Measurements from ENCODE around the gene UBE2J2.

The UBE2J2 gene

DNA sequence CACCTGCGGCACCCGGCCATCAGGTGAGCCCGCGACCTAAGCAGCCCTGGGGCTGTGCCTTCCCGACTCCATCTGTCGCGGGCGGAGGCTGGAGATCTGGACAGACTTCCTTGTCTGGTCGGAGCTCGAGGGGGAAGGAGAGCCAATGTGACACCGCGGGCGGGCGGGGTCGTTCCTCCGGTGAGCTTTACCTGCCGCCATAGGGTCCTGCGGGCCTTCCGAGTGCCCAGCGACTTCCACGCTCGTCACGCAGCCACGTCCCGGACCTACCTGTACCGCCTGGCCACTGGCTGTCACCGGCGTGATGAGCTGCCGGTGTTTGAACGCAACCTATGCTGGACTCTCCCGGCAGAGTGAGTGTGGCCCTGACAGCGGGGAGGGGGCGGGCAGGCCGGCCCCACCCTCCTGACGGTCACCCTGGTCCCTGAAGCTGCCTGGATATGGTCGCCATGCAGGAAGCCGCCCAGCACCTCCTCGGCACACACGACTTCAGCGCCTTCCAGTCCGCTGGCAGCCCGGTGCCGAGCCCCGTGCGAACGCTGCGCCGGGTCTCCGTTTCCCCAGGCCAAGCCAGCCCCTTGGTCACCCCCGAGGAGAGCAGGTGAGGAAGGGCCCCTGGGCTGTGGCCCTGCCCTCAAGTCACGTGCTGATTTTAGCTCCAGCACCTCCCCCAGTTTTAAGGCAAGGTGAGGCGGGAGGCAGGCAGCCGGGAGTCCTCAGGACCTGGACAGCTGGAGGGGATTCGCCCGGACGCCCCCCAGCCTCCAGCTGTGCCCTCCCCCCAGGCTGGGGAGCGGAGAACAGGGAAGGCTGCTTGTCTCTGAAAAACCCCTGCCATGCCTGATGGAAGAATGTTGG, 35.8 kb upstream of the UBE2J2 start:
- no peak for DNase-seq (ENCODE audit: low read depth)

DNA sequence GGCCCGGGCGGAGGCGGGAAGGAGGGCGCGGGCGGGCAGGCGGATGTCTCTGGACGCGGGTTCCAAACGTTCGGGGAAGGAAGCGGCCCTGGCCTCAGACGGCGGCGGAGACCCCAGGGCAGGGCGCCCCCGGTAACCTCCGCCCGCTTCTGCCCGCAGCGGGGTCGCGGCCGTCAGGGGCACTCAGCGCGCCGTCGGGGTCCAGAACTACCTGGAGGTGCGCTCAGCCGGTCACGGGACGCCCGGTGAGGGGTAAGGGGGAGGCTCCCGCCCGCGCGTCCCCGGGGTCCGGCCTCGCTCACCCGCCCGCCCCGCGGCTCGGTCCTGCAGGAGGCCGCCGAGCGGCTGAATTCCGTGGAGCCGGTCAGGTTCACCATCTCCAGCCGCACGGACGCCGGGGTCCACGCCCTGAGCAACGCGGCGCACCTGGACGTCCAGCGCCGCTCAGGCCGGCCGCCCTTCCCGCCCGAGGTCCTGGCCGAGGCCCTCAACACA, 35.1 kb upstream of the UBE2J2 start:
- DNase-seq (ENCODE audit: low read depth) = no peak

DNA sequence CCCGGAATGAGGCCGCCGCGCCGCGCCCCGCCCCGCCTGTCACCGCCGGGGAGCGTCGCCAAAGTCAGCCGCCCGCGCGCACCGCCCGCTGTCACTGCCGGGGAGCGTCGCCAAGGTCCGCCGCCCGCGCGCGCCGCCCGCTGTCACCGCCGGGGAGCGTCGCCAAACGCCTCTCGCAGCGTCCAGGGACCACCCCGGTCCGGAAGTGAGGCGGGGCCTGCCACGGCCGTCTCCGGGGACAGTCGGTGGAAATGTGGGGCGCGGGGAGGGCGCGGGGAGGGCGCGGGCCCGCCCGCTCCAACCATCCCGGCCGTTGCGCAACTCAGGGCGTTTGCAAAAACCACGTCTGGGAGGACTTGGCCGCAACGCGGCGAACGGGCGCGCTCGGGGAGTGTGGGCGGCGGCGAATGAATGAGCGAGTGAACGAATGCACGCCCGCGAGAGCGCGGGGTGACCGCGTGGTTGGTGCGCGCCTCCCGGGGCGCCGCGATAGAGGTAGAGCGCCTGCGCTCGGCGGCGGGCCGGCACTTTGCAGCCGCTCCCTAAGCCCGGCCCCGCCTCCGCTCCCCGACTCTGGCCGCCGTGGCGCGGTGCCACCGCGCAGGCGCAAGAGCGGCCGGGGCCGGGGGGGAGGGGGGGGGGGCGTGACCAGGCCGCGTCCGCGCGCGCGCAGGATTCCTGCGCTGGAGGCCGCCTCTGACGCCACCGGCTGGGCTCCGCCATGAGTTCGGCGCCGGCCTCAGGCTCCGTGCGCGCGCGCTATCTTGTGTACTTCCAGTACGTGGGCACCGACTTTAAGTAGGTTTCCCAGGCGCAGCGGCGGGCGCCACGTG, 34.5 kb upstream of the UBE2J2 start, which contains the start of the genes ACAP3 and PUSL1:
Gene ACAP3 (minus strand): TSS at position 8 of the 833 bp plus-strand sequence. CDS start 115 bp downstream, outside the sequence.
Gene PUSL1 (plus strand): TSS at position 675 of the 833 bp plus-strand sequence. CDS start 47 bp downstream, at position 722.
- DNase-seq (ENCODE audit: low read depth) = peak; percentile 84

DNA sequence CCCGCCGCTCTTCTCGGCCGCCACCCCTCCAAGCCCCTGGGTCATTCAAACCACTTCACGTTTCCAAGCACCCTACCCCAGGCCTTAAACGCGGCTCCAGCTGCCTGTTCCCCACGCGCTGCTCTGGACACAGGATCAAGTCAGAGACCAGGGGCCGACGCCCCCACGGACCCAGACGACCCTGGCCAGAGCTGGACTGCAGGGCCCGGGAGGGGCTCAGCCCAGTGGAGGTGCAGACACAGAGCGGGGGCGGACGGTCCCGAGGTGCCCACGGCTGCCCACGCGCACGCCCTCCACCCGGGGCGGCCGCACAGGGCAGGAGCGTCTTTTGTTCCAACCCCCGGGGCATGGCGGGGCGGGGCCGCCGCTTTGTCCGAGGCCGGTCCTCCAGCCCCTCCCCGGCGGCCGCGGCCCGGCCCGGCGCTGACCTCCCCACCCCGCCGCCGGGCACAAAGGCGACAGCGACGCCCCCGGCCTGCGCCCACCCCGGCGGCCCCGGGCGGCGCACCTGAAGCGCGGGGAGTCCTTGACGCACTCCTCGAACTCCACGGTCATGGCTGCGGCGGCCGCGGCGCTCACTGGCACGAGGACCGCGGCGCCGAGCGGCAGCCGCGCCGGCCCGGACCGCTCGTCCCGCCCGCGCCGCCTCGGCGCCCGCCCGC, 33.7 kb upstream of the UBE2J2 start:
- no peak for DNase-seq (ENCODE audit: low read depth)

DNA sequence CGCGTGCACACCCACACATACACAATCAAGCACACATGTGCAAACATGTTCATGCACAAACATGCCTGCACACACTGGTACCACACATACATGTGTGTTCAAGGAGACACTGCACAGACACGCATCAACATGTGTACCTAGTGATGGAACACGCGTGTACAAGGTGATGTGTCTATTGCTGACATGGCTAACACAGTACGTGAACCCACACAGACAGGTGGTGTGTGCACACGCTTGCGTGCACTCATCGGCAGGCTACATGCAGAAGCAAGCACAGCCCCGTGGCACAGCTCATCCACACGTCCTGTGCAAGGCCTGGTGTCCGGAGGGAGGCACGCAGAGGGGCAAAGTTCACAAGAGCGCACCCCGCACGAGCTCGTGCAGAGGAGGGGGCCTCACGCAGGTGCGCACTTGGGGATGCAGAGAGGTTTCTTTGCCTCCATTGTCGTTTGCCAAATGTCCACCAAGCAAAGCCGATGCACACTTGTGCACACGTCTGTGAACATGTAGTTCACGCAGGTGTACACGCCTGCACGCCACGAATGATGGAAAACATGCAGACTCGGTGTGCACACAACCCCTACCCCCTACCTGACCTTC, 33.1 kb upstream of the UBE2J2 start:
- no peak for DNase-seq (ENCODE audit: low read depth)

DNA sequence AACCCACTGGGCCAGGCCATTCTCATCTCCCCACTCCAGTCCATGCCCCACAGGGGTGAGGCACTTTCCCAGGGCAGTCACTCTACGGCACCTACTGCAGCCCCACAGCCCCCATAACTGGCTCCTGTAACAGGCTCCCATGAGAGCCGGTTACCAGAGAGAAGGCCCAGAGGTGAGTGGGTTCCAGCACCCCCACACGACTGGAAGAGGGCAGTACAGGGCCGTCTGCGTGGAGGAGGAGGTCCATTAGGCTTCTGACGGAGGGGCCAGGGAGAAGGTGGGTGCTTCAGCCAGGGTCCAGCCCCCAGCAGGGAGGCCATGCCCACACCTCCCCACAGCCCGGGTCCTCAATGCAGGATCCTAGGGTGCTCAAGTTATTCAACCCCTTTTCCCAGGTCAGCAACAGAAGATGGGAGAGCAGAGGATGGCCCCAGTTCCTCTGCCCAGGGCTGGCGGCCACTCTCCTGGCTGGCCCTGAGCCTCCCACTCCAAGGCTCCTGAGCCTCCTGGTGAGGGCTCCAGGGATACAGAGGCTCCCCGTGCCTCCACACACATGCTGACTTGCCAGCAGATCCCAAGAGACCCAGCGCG, 32.5 kb upstream of the UBE2J2 start:
- no peak for DNase-seq (ENCODE audit: low read depth)

DNA sequence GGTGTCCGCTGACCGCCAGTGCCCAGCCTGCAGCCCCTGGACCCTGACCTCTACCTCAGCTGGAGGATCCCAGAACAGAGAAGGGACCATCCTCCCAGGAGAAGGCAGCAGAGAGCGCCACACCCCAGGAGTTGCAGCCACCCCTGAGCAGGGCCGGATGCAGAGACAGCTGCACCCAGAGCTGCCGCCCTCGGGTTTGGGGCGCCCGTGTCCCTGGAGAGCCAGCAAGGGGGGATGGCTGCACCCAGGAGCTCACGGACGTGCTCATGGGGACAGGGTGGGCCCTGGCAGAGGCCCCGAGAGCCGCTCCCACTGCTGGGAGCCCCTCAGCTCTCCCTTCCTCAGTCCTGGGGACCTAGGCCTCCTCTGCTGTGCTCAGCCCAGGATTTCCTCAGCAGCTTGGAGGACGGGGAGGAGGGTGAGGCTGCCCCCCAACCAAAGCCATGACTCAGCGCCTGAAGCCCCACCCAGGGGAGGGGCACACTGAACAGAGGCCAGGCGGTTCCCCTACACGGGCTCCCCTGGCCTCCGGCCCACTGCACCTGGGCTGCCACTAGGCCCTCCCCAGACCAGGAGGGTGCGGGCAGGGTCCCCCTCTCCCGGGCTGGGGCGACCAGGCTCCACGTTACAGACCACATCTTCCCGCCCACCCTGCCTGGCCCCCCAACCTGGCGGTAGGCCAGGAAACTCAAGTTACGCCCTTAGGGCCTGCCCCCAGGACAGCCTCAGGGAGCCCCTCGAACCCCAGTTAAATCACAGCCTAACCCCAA, 31.8 kb upstream of the UBE2J2 start:
- peak; percentile 58 for DNase-seq (ENCODE audit: low read depth)

DNA sequence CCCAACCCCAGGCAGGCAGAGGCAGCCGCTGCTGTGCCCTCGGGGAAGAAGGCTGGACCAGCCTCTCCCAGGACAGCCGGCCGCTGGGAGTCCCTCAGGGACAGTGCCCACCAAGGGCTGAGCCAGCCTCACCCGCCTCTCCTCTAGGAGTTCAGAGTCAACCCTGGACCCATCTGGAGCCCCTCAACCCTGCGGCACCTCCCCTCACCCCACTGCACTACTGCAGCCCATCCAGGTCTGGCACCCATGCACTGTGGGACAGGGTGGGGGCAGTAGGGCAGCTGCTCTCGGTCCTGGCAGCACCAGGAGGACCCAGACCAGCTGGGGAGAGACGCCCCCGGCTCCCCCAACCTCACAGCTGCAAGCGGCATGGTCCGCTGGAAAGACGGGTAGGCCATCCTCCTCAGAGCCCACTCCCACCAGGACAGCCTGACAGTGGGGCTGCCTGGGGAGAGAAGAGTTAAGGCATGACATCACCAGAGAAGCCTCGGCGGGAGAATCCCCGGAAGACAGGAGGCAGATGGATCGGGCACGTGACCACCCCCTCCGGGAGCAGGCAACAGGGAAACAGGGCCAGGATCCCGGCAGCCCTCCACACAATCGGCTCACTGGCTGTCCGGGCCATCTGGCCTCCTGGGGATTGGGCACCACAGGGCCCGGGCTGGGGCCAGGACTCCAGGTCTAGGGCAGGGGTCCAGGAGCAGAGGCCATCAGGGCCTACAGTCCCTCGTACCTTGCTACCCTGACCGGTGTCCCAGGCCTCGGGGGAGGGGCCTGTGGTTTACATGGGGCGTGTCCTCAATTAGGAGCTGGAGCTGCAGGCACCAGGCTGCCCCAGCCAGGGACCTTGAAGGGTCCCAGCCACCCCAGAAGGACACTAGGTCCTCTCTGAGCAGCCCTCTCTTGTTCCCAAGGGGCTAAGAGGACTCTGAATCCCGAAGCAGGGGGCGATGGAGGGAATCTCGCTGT, 31.0 kb upstream of the UBE2J2 start:
- peak; percentile 65 for DNase-seq (ENCODE audit: low read depth)

DNA sequence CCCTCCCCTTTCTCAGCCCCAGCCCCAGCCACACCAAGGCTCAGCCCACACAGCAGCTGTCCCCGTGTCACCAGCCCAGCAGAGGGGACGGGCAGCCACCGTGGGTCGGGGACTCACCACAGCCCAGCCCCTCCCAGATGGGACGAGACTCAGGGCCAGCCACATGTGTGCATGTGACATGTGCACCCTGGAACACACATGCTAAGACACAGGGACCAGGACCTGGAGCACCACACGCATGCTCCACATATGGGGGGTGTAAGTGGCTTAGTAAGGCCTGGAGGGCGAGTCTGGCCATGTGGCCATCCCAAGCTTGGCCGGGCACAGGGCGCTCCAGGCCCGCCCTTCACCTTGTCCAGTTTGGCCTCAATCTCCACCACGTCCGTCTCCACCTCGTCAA, 30.1 kb upstream of the UBE2J2 start:
- no peak for DNase-seq (ENCODE audit: low read depth)

DNA sequence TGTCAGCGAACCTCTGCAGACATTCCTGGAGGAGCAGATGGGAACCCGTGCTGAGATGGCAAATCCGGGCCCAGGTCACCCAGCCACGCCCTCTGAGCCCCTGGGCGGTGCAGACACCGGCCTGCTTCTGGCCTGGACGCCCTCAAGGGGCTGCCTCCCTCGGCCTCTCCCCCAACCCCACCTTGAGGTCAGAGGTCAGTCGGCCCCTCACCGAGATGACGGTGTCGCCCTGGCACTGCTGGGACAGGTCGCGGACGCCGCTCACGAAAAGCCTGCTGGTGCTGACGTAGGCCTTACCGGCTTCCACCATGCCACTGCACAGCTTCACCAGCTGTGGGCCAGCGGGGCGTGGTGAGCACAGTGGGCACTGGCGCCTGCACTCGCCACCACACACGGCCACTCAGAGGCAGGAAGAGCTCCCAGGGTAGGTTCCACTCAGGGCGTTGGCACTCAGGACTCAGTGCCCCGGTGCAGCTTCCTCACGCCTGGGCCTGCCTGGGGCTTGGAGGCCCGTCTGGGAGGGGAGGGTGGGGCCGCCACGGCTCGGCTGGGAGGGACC, 29.4 kb upstream of the UBE2J2 start:
- DNase-seq (ENCODE audit: low read depth) = no peak

DNA sequence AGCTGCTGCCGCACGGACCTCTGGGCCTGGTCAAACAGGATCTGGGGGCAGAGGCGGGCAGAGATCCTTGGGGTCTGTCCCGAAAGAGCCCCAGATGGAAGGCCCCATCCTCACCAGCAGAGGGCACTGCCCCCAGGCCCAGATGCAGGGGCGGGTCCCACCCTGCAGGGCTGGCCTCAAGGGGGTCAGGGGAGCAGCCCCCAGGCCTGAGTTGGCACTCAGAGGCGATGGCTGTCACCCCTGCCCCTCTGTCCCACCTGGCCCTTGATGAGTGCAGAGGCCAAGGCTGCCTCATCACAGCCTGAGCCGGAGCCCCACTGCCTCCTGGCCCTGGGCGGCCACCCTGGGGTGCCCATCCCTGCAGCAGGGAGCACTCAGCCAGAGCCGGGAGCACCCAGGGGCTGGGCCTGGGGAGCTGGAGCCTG, 28.4 kb upstream of the UBE2J2 start:
- no peak for DNase-seq (ENCODE audit: low read depth)

DNA sequence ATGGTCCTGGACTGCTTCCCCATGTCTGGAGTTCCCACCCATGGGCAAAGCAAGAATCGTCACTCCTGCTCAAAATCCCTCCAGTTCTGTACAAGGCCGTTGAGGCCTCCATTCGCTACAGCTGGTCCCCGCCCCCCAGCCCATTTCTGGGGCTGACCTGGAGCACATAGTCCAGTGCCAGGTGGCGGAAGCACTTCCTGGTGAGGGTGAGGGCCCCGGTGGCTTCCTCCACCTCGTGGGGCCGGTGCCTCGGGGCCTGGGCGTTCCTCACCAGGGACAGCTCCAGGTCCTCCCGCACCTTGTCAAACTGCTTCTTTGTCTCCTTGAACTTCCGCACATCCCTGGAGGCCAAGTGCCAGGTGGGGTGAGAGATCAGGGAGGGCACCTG, 26.7 kb upstream of the UBE2J2 start:
- DNase-seq (ENCODE audit: low read depth) = no peak

DNA sequence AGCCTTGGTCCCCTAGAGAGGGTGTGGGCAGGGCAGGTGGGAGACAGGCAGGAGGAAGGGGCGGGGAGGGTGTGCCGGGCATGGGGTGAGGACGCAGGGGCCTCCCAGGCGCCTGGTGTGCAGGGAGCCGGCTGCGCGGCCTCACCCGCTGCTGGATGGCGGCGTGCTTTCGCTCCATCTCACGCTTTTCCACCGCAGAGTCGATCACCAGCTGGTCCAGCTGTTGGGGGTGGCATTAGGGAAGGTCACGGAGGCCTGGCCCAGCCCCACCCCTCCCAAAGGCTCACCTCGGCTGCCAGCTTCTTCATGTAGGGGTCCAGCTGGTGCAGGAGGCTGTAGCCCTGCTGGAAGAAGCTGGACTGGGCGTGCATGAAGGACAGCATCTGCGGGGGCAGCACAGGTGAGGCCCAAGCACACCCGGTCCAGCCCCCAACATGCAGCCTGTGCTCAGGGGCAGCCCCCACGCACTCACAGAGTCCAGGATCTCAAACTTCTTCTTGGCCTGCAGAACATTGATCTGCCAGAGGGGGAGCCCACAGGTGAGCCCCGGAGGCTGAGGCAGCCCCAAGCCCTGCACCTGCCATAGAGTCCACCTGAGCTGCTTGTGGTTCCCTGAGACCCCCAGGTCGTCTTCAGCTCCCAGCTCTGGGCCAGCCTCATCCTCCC, 26.2 kb upstream of the UBE2J2 start:
- DNase-seq (ENCODE audit: low read depth) = no peak

DNA sequence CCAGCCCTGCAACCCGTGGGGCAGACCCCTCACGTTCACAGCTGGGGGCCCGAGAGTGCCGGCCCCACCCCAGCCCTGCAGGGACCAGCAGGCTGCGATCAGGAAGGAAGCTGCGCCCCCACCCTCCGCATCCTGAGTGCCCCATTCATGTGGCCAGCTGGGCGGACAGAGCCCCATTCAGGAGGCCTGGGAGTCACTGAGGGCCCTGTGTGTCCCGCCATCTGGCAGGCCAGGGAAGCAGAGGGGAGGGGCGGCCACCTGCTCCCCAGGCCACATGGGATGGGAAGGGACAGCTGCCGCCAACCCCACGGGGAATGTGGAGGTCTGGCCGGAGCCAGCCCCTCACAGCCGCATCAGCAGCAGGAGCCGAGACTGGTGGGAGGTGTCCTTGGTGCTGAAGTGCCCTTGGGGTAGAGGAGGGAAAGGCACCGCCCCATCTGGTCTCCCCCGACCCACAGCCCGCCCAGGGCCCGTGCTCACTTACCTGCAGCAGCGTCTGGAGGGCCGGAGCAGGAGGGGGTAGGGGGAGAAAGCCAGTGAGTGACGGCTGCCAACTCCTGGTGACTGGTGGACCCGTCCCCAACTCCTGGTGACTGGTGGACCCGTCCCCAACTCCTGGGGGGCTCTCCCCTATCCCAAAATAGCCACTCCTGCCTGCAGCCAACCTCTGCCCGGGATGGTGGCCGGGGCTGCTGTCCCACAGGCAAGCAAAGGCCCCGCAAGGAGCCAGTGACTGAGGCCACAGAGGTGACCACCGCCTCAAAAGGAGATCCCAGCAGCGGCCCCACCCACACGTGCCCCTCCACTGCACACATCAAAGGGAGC, 25.4 kb upstream of the UBE2J2 start:
- no peak for DNase-seq (ENCODE audit: low read depth)

DNA sequence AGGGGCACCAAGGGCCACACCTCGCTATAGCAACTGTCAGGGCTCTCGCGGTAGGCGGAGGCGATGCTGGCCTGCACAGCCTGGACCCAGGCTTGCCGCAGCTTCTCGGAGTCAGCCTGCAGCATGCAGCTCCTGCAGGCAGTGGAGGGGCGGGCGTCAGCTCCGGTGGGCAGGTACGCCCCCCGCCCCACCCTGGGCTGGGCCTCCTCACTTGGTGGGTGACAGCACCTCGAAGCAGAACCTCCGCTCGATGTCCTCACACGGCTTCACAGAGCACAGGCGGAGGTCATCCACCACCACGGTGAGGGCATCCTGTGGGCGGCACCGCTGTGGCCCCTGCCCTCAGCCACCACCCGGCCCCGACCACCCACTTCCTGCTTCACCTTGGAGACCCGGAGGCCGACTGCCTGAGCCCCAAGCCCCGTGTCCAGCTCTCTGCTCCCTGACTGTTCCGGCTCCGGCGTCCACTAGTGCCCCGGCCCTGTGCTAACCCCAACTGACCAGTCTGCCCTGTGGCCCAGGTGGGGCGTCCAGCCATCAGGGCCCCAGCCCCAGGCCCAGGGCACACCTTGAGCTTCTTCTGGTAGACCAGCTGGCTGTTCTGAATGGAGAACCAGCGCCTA, 24.3 kb upstream of the UBE2J2 start:
- no peak for DNase-seq (ENCODE audit: low read depth)

DNA sequence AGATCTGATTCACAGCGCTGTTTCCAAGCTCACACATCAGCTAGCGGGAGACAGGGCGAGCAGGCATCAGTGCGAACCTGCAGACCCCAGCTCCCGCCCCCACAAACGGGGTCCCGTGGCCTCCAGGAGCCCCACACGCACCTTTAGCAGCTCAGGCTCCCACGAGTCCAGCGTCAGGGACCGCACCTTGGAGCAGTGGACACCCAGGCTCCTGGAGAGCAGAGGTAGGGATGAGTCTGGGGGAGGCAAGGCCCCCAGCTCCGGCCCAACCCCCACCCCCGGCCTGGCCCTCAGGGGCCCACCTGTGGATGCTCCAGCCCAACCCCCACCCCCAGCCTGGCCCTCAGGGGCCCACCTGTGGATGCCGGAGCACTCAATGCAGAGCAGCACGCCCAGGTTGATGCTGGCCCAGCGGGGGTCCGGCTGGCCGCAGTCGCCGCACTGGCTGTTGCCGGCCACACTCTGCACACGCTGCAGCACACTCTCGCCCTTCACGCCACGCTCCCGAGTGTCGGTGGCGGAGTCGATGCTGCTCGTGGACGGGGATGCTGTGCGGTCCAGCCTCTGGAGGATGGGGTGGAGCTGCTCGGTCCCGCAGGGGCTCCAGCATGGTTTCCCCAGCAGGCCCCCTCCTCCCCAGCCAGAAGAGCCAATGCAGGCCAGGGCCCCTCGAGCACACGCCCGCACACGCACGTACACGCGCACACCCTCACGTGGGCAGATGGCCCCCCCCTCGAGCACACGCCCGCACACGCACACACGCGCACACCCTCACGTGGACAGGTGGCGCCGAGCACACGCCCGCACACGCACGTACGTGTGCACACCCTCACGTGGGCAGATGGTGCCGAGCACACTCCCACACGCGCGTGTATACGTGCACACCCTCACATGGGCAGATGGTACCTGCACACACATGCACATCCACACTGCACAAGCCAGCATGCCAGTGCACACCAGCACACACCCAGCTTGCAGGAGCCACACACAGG, 22.7 kb upstream of the UBE2J2 start:
- DNase-seq (ENCODE audit: low read depth) = no peak
